Fibroblast of lung (primary cell): ENCODE data around the gene HGF.

Experiments
- CTCF ChIP-seq, 2 donors: IDR thresholded peaks in 1 of 2; conservative IDR thresholded peaks in 1 of 2; 1 replicate in 1 of 2; 2 replicates in 1 of 2; pipeline ENCODE4 v1.5.1; 2011 to 2012; ENCODE audit warnings: low read length in 2 of 2, control low read depth in 1 of 2, inconsistent platforms in 1 of 2, low read depth in 1 of 2, mild to moderate bottlenecking in 1 of 2
- EZH2 ChIP-seq: IDR thresholded peaks from 2 replicates; pipeline ENCODE4 v1.5.1; 2012; ENCODE audit warnings: low read length, control low read depth, mild to moderate bottlenecking; ENCODE audit errors: missing control alignments

- TF ChIP-seq CTCF (conservative IDR thresholded peaks at IDR 0.05 in 1 of 2, IDR thresholded peaks at IDR 0.05 in 1 of 2; ENCODE audit: low read depth in 1 of 2, low read length in 2 of 2) = no peak
- TF ChIP-seq EZH2 = no peak
Observed at GRCh38 chr7:81779706-81780105, 9.9 kb upstream of the HGF start.
